HepG2 (cell line): ENCODE data around the gene PIM1. TPM values are rescaled to one million over a fixed set of nuclear protein-coding genes. Genes with fewer than 3 reads are reported as not detected.

ENCODE experiments used
- MAFF ChIP-seq: IDR thresholded peaks from 2 replicates; pipeline ENCODE4 v1.6.1; 2011; ENCODE audit warnings: low read depth, low read length, improper control_type of control experiment
- NR3C1 ChIP-seq: sonication (generic); formaldehyde crosslinking; IDR thresholded peaks from 2 replicates; pipeline ENCODE4 v1.4.0; 2020; ENCODE audit warnings: missing genetic modification reagents
- ZNF292 ChIP-seq: sonication (generic); formaldehyde crosslinking; IDR thresholded peaks from 2 replicates; pipeline ENCODE4 v1.8.1; 2022; ENCODE audit warnings: mild to moderate bottlenecking, low read depth, missing genetic modification reagents, borderline replicate concordance
- polyA plus RNA-seq, 8 experiments: library from polyadenylated mRNA; depleted of rRNA in 3 of 8; stranded (reverse) in 7 of 8; unstranded in 1 of 8; fragments of >200 nt; fragmentation: Illumina TruSeq in 4 of 8; extraction: Trizol in 4 of 8; gene quantifications; 2 replicates each; pipeline versions ENCODE4 v1.2.1 to v1.2.3, GENCODE V29; 2011 to 2016; ENCODE audit warnings: low read depth in 4 of 8, missing spikeins in 1 of 8, mixed read lengths in 1 of 8; ENCODE audit not compliant: insufficient read depth in 1 of 8
- total RNA-seq, 5 experiments: library from RNA; depleted of rRNA; stranded (reverse); fragments of >200 nt; fragmentation: Illumina TruSeq; extraction: Trizol; gene quantifications; 2 replicates each; pipeline ENCODE4 v1.2.3, GENCODE V29; 2016; ENCODE audit warnings: low read depth in 1 of 5
- TF ChIP-seq, protein P1 (sequence below): sonication (generic); formaldehyde crosslinking; IDR thresholded peaks from 2 replicates; pipeline ENCODE4 v1.4.0; 2020; ENCODE audit warnings: low read depth, missing genetic modification reagents
- TF ChIP-seq, protein P2 (sequence below): sonication (generic); formaldehyde crosslinking; IDR thresholded peaks from 2 replicates; pipeline ENCODE4 v1.5.0; 2020; ENCODE audit warnings: missing genetic modification reagents

PIM1 gene
- total and polyA plus RNA-seq, 2 of the 13 experiments (the other 11 are each of a cell fraction or from before 2014, with no cell fraction given) = 29.4 to 117 TPM

DNA sequence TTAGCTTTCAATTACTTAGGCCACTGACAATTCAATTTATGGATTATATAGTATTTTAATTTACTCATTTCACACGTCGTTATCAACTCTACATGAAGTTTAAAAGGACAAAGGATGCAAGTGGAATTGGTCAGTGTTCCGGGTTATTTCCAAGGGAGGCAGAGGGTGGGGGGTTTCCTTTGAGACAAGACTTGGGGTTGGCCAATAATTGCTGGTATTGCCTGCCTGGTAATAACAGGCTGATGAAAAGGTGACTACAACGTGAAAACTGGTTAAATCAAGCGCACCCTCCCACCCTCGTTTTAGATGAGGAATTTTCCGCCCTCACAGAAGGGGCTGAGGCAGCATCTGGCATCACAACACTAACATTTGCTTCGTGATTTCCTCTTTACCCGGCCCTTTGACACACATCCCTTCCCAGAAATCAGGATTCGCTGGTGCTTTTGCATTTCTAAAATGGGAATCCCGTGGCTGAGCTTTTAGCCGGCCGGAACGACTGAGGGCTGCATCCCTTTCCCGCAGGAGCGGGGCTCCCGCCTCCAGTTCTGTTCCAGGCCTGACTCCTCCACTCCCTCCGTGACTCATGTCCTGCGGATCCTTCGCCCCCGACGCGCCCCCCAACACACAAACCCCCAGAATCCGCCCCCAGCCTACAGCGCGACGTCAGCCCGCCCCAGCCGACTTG, 999 bp upstream of the PIM1 start (continued):
- TF ChIP-seq, protein P1, sequence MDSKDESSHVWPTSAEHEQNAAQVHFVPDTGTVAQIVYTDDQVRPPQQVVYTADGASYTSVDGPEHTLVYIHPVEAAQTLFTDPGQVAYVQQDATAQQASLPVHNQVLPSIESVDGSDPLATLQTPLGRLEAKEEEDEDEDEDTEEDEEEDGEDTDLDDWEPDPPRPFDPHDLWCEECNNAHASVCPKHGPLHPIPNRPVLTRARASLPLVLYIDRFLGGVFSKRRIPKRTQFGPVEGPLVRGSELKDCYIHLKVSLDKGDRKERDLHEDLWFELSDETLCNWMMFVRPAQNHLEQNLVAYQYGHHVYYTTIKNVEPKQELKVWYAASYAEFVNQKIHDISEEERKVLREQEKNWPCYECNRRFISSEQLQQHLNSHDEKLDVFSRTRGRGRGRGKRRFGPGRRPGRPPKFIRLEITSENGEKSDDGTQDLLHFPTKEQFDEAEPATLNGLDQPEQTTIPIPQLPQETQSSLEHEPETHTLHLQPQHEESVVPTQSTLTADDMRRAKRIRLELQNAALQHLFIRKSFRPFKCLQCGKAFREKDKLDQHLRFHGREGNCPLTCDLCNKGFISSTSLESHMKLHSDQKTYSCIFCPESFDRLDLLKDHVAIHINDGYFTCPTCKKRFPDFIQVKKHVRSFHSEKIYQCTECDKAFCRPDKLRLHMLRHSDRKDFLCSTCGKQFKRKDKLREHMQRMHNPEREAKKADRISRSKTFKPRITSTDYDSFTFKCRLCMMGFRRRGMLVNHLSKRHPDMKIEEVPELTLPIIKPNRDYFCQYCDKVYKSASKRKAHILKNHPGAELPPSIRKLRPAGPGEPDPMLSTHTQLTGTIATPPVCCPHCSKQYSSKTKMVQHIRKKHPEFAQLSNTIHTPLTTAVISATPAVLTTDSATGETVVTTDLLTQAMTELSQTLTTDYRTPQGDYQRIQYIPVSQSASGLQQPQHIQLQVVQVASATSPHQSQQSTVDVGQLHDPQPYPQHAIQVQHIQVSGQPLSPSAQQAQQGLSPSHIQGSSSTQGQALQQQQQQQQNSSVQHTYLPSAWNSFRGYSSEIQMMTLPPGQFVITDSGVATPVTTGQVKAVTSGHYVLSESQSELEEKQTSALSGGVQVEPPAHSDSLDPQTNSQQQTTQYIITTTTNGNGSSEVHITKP = no peak; the same call in 1 of the 2 replicates
- TF ChIP-seq MAFF (peak; percentile 8; the same call in 1 of the 2 replicates), ZNF292 (CRISPR knock-in tag) (no peak), NR3C1 (CRISPR knock-in tag) (no peak)
- TF ChIP-seq, protein P2, sequence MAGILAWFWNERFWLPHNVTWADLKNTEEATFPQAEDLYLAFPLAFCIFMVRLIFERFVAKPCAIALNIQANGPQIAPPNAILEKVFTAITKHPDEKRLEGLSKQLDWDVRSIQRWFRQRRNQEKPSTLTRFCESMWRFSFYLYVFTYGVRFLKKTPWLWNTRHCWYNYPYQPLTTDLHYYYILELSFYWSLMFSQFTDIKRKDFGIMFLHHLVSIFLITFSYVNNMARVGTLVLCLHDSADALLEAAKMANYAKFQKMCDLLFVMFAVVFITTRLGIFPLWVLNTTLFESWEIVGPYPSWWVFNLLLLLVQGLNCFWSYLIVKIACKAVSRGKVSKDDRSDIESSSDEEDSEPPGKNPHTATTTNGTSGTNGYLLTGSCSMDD (CRISPR knock-in tag) = no peak
